HG02943 (cell line): ENCODE results near the gene SECISBP2L.

Experiments used
- ATAC-seq: cut with Tn5 transposase; IDR thresholded peaks from one replicate; pipeline ENCODE4 v1.9.1; 2021; ENCODE audit warnings: mild to moderate bottlenecking, low read depth, moderate library complexity; ENCODE audit not compliant: unreplicated experiment

Gene SECISBP2L

DNA sequence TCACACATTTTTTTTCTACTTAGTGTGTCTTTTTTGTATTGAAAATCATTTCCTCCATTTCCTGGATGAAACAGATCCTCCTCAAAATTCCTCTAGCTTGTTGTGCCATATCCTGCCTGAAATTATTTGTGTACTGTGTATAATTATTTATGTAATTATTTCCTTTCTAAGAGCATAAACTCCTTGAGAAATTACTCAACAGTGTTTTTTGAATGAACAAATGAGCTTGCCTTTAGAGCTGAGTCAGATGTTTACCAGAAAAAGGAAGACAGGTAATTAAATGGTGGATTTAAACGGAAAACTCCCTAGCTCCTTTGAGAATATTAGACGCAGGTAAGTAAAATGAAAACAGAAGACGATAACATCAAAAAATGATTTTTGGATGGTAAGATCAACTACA lies 13.2 kb upstream of the SECISBP2L start:
- no peak for ATAC-seq

DNA sequence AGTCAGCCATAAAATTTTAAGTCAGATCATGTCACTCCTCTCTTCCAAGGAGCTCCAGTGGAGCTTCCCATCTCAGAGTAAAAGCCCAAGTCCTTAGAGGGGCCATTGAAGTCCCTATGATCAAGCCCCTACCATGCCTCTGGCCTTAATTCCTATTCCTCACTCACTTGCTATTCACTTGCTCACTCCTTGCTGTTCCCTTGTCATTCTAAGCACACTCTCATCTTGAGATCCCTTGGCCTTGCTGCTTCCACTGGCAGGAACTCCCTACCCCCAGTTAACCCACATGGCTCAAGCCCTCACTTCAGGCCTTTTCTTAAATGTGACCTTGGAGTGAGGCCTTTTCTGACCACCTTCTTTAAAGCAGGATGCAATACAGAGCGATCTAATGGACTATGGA lies 12.3 kb upstream of the SECISBP2L start:
- no peak for ATAC-seq

DNA sequence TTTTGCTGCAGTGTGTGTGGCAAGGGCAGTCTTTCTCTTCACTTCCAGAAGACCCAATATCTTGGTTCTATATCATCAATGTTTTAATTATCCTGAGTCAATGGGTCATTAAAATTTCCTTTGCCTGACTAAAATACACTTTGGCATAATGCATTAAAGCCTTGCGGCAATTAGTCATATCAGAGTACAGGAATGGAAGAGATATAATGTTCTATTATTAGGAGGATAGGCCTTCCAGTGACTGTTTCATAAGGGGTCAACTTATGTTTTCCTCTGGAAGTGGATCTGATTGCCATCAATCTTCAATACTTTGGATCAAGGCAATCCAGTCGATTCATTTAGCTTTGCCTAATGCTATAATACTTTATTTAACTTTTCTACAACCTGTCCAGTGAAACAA lies 9.4 kb upstream of the SECISBP2L start:
- no peak for ATAC-seq

DNA sequence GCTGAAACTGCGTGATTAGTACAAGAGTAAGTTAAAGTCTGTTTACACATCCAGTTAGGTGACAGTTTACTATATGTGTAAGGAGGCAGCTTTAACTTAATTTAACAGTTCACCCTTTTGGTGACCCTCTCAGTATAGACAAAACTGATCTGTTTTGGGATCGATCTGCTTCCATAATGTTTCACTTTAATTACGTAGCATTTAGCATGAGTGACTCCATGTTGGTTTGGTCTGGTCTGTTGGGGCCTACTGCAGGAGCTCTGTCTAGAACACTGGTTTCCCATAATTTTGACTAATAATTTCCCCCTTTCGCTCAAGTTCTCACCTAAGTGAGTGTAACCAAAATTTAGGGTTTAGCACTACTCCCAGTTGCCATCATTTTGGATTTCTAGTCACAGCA lies 6.4 kb upstream of the SECISBP2L start:
- ATAC-seq: no peak

DNA sequence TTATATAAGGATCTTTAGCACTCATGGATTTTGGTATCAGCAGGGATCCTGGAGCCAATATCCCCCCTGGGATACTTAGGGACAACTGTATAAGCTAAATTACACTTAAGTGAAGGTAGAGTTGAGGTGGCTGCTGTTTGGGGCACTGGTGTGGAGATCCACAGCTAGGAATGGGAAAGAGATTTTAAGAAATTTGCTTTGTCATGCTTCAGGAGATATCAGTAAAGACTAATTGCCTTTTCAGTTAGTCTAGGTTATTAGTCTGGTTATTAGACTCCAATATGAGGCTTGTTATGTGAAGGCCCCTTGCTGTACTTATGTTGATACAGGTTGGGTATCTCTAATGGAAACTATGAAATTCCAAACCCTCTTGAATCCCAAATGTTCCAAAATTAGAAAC lies 1.2 kb upstream of the SECISBP2L start:
- ATAC-seq: no peak

DNA sequence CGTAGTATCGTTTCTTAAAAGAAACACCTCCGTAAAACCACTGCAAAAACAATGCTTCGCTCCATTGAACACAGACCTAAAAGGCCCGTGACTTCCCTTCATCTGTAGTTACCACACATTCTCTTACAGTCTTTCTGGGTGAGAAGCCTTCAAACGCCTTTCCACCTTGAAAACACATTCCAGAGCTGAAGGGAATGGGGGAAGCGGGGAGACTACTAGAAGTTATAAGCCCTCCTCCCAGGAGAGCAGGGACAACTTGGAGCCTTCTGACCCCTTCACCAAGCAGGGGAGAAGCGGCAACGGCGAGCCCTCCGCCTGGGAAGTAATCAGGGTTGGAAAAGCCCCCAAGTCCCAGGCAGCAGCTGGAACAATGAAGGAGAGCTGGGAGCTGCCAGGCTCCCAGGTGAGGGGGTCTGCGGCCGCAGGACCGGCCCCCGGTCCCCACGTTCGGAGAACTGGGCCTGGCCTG lies 461 bp downstream of the SECISBP2L start:
- peak; percentile 49 for ATAC-seq

DNA sequence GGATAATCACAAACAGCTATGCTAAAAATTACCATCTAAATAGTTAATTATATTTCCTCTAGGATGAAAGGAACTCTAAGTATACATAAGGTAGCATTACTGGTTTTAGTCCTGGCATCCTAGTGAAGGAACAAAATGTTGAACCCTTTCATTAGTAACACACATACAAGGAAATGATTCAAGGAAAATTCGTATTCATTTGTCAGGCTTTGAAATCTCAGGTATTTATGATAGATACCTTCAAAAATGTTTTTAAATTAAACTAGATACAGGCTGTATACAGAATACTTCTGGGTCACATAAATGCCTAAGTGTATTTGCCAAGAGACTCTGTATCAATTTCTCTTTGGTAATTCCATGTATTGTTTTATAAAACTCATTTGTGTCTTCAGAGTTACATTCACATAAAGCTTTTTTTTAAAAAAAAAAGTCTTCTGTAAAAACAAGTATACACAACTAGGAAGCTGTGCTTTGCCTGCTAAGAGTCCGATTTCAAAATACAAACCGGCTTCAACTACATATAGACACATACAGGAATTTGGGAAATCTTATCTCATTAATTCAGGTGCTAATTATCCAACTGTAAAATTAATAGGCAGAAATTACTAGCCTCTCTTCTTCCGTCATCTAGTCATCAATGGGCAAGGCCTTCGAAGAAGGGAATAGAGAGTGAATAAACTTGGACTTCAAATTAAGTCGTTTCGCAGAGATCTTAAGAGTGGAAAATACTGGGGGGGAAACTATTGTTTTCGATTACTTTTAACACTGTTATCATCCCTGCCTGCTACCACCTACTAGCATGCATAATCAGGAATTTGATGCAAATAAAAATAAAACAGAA lies 1.3 kb downstream of the SECISBP2L start:
- ATAC-seq: peak; percentile 2

DNA sequence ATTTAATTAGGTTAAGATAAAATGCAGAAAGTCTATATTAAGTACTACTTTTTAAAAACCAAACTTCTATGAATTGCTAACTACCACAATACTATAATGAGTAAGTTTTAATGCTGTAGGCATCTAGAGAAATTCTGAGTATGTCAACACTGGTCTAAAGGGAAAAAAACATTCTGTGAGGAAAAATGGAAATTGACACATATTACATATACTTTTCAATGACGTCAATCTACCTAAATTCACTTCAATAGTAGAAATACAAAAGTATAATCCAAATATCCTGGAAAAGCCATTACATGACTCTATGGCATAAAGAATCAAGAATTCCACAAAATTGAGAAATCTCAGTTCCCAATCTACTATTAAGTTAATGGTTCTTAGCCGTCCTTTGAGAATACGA lies 2.2 kb downstream of the SECISBP2L start:
- no peak for ATAC-seq

DNA sequence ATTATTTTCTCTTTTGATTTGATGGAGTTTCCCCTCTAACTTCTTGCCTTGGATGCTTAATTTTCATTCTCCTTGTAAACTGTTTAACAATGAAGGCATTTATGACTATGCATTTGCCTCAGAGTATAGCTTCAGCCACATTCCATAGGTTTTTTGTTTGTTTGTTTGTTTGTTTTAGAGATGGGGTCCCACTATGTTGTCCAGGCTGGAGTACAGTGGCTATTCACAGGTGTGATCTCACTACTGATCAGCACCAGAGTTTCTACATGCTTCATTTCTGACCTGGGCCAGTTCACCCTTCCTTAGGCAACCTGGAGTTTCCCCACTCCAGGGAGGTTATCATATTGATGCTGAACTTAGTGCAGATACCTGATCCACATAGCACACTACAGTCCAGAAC lies 4.1 kb downstream of the SECISBP2L start:
- no peak for ATAC-seq

DNA sequence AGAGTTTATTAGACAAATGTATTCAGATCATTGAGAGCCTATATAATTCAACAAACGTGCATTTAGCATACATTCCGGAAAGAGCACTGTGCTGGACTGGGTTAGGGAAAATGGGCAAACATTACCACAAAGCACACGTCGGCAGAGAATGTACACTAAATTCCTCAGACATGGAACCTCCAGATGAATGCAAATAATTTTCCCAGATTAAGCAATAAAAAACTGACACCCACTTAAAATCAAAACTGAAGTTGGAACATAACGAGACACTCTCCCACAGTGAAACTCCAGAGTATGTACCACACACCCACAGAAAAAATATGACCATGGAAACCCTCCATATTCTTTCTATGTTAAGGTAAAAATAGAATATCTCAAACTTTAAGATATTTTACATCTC lies 4.8 kb downstream of the SECISBP2L start:
- ATAC-seq: no peak

DNA sequence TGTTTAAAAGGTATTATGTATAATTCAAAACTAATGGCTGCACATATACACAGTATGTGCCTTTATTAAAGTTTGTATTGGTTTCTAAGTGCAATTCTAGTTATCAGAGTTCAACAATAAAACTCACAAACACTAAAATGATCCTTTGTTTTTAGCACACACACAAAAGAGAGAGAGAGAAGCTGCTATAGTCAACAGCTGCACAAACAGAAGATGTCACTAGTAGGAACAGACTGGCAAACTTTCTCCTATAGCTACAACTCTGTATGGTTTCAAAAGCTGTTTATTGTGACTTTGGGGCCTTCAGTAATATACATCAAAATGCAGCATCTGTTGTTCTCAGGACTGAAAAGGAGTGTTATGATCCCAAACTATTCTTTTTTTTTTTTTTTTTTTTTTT lies 6.1 kb downstream of the SECISBP2L start:
- no peak for ATAC-seq

DNA sequence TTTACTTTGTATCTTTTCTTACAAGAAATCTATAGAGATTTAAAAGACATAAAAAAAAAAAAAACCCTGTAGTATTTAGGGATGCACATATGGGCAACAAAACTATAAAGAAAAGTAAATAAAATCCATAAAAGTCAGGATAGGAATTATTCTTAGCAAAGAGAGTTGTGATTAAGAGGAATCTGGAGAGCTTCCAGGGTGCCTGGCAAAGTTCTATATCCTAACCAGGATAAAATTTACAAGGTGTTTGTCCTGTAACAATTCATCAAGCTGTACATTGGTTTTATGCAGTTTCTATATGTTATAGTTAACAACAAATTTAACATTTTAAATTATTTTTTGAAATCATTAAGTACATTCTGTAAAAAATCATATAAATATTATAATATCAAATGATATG lies 7.9 kb downstream of the SECISBP2L start:
- ATAC-seq: no peak

DNA sequence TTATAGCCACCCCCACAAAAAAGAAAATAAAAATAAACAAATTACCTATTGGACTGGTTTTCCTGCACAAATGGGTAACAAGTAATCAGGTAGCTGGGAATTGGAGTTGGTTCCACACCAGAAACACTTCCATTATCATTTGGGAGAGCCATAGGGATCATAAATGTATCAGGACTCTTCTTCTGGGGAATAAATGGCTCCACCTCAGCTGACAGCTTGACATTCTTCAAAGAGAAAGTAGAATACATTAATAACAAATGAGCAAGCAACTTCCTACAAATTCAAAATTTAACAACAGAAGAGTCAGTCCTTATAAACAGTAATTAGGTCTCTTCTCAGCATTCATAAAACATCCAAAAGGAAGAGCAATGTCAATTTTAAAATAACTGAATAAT lies 8.7 kb downstream of the SECISBP2L start:
- ATAC-seq: no peak

DNA sequence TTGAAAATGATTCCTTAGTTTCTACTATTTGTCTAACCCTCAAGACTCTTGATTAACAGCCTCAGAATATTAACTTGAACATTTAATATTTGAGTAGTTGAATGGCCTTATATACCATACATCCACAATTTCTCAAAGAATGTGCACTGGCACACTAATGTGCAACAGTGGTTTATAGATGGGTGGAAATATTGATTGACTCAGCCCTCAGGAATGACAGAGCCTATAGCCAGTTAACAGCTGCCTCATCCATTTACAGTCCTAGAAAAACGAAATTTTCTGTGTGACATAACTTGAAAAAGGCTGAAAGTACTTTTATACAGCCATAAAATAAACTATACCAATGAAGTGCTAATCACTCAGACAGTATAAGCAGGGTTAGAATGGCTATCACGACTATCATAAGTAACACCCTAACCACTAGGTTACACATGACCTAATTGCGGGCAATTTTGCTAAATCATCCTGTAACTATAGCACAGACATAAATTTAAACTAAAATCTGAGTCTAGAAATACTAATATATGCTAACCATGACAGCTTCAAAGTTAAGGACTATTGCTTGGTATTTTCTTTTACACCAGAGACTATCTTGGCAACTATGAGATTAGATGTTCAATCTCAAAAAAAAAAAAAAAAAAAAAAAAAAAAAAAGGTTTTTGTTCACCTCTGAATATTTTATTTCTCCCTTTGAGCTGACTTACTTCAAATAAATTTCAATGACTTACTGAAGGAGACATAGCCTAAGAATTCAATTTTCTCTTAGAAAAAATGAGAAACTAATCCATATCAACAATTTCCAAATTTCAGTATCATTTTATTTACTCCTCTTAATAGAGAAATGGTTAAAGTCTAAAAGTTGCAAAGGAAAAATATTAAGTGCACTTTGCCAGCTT lies 9.3 kb downstream of the SECISBP2L start:
- no peak for ATAC-seq

DNA sequence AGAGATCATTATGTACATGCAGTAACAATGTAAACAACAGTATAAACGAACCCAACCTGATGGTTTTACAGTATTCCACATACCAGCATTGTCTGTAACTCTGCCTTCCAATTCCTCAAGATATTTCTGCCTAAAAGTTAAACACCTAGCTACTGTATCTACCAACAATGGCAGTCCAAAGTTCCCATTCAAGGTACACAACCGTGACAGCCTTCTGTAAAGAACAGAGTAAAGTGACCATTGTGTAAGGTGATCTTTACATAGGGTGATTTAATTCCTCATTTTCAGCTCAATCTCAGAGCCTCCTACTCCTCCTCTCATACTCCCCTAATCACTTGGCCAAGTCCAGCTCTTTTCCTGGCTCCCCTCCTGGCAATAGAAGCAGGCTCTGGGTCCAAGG lies 10.4 kb downstream of the SECISBP2L start:
- ATAC-seq: no peak

DNA sequence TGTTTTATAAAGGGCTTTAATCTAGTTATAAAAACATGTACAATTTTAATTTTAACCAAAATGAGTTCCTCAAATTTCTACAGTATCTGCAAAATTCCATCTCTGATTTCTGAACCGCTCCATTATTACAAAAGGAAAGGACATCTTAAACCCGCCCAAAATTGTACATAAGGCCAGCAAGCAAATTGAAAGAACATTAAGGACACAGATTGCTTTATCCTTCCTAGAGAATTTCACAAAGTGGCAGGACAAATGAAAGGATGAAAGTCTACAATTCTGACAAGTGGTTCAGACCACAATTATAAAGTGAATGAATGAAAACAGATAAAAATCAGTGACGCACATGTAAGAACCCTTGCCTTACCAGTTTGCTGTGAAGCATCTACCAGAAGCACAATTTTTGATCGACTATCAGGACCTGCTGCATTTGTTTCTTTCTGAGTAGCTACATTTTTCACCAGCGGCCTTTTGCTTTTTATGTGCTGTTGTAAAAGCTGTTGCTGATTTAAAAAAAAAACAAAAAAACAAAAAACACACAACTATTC lies 13.6 kb downstream of the SECISBP2L start:
- no peak for ATAC-seq

DNA sequence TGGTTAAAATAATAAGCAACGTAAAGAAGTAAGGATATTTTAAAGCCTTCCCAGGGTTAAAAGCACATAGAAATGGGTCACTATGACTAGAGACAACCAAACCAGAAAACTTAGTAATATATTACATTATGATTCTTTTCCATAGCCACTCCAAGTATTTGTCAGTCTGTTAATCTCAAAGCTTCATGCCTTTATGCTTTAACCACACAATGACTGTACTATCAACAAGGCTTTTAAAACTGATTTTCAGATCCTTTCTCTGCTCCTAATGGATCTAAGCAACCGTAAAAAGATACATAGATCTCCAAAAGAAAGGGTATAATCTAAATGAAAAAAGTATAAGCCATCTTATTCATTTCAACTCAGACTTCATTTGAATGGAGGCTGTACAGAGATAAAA lies 14.4 kb downstream of the SECISBP2L start:
- ATAC-seq: no peak

DNA sequence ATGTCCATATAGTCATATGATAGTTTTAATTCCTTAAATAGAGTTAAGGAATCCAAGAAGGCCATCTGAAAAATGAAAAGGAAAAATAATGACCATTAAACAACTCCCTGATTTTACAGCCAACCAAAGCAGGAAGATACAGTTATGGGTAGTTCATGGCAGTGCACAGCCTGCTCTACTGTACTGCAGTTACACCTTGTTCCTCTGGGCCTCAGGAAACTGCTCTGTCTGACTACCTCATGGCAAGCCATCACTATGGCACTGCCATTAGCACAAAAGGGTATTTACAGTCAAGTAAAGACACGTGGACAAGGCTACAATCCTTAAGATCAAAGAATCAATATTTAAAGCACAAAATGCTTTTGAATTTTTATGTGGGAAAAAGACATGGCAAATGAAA lies 19.5 kb downstream of the SECISBP2L start:
- no peak for ATAC-seq

DNA sequence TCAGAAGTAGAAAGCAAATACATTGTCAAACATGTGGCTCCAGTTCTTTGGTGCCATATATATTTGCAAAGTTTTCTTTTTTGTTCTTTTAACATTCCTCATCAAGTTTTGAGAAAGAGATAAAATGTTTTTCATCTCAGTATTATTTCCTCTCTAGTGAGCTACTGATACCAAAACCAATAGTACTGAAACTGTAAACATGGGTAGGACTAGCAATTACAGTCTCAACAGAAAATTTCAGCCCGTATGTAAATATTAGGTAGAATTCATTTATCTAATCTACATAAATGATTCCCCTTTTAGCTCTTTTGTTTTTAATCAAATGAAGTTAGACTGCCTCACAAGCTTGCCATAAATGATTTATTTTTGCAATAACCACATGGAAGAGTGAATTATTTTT lies 21.4 kb downstream of the SECISBP2L start:
- no peak for ATAC-seq

DNA sequence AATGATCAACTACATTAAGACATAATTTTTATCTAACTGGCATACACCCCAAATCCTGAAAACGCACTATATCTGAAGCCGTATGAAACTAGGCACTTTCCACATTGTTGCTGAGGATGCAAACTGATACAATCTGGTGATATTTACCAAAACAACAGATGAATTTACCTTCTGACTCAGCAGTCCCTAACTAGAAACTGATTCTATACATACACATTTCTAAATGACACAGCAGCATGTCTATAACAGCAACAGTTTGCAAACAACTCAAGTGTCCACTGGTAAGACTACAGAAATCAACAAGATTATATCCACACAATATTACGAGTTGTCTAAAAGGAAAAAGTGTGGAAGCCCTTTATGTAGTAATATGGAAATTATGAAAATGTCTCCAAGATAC lies 22.9 kb downstream of the SECISBP2L start:
- no peak for ATAC-seq

DNA sequence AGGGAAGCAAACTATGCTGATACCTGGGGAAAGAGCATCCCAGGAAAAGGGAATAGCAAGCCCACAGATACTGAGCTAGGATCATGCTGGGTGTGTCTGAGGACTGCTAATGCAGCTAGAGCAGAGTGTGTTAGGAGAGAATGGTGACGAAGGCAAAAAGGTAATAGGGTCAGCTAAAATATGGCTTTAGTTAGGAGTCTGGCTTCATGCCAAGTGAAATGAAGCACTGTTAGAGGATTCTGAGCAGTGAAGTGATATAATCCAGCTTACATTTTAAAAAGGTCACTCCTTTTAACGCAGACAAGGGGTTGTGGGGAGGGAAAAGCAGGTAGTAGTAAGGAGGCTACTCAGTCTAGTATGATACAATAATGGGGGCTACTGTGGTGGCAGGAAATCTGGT lies 30.4 kb downstream of the SECISBP2L start:
- ATAC-seq: no peak
